ENCODE results near the gene CPA3. TPM values are rescaled to one million over a fixed set of nuclear protein-coding genes. Genes with fewer than 3 reads are reported as not detected.

Gene CPA3
- total RNA-seq, 1 experiment from 2014 or later, result not detected

GRCh38 chr3:148943506-148944205 lies 78.6 kb downstream of the CPA3 start:
- CTCF ChIA-PET, result interaction anchor here (0.7 to 3.1 kb wide), 9 partner anchors 10 to 563 kb away, joined by 3 to 24 read pairs (median 5); no protein-coding TSS in a partner anchor
- BruUV-seq (replicated peaks), result no TSS peak
- H3K79me2 ChIP-seq (ENCODE audit: insufficient read depth, low read length), result no peaks in the 10 kb centered on the region

More at GRCh38 chr3:148943506-148944205, 78.6 kb downstream of the CPA3 start:
- Histone ChIP-seq H3K9me2 (ENCODE audit: insufficient read depth) (no peaks in the 10 kb centered on the region), H3K36me3 (ENCODE audit: control insufficient read depth in 1 of 2, insufficient read depth in 2 of 2, low read length in 2 of 2) (no peaks in the 10 kb centered on the region), H3K9ac (ENCODE audit: low read length) (no peak overlapping the region), H4K20me1 (ENCODE audit: insufficient read depth) (no peaks in the 10 kb centered on the region), H3K4me3 (replicated peaks in 1 of 2; ENCODE audit: low read depth in 1 of 2, low read length in 2 of 2) (no peak overlapping the region), H3K4me2 (ENCODE audit: low read length) (no peak overlapping the region), H3K9me3 (ENCODE audit: control insufficient read depth in 1 of 2, insufficient read depth in 1 of 2, low read depth in 1 of 2, low read length in 2 of 2) (no peaks in the 10 kb centered on the region), H2AFZ (ENCODE audit: low read depth, low read length, poor library complexity, severe bottlenecking) (peak overlapping the region; percentile 13), H3K27me3 (ENCODE audit: insufficient read depth, low read length) (no peaks in the 10 kb centered on the region), H3K4me1 (ENCODE audit: control insufficient read depth in 1 of 2, insufficient read depth in 2 of 2, low read length in 2 of 2) (peaks cover 0 to 6% of the 10 kb centered on the region in 2 experiments; a peak in 2 of 4 replicates), H3K27ac (ENCODE audit: low read depth, low read length) (no peak overlapping the region)
- intact Hi-C loops (cut with micrococcal nuclease), result loop anchor here (1.0 to 10.0 kb wide), 4 partner anchors 82 to 563 kb away; no protein-coding TSS in a partner anchor
- TF ChIP-seq CTCF (IDR thresholded peaks at IDR 0.05 in 2 of 3, conservative IDR thresholded peaks at IDR 0.05 in 1 of 3; ENCODE audit: borderline replicate concordance in 1 of 3, insufficient read depth in 1 of 3, low read depth in 2 of 3, low read length in 2 of 3), result peak; percentile 65 to 83 (median 80)
- peak; percentile 26 for TF ChIP-seq YY1 (IDR thresholded peaks at IDR 0.05; ENCODE audit: extremely low read depth, insufficient replicate concordance, low read depth, low read length)
- no peak for TF ChIP-seq ZBTB33 (IDR thresholded peaks at IDR 0.05; ENCODE audit: extremely low read depth, insufficient replicate concordance, low read length)
- TF ChIP-seq POLR2AphosphoS5 (IDR thresholded peaks at IDR 0.05; ENCODE audit: low read depth, low read length), result peak; percentile 19; the same call in 1 of the 2 replicates
- peak; percentile 62 for TF ChIP-seq JUND (IDR thresholded peaks at IDR 0.05)
- no peak for TF ChIP-seq SRF (IDR thresholded peaks at IDR 0.05; ENCODE audit: low read depth)
- TF ChIP-seq FOSL1 (IDR thresholded peaks at IDR 0.05; ENCODE audit: low read depth), result peak; percentile 69
- peak; percentile 67; the same call in 1 of the 2 replicates for TF ChIP-seq CBX3 (IDR thresholded peaks at IDR 0.05; ENCODE audit: low read depth)
- peak; percentile 62 for TF ChIP-seq MAX (IDR thresholded peaks at IDR 0.05)
- TF ChIP-seq RAD21 (IDR thresholded peaks at IDR 0.05; ENCODE audit: low read depth), result peak; percentile 90
- no peak for TF ChIP-seq ZNF274 (IDR thresholded peaks at IDR 0.05; ENCODE audit: low read depth, low read length)
- ChIA-PET RAD21 (ENCODE audit: low non-redundant PET in 1 of 2, low total read pairs in 2 of 2, uncharacterized antibody in 2 of 2, unreplicated experiment in 2 of 2) (interaction anchor here in 1 of 2 experiments (1.2 to 1.3 kb wide), 2 partner anchors 81 to 83 kb away, joined by 3 read pairs; no protein-coding TSS in a partner anchor), POLR2A (no interaction called here)
- DNase-seq (ENCODE audit: low read depth, low spot score), result peak; percentile 66
- ATAC-seq, result peak; percentile 80
